NCI-H748 (cell line): Measurements from ENCODE around the gene GINS2.

ENCODE experiments used
- DNase-seq: peaks from one replicate; lab custom pipeline; 2025; ENCODE audit not compliant: unreplicated experiment; lab: John Stamatoyannopoulos, UW

GINS2 gene

GRCh38 chr16:85629326-85629725 lies 59.4 kb downstream of the GINS2 start:
- no peak for DNase-seq

GRCh38 chr16:85628645-85629044 lies 60.1 kb downstream of the GINS2 start:
- DNase-seq, result no peak

- no peak for DNase-seq
Observed at GRCh38 chr16:85628265-85628556, 60.5 kb downstream of the GINS2 start.

- no peak for DNase-seq
Observed at GRCh38 chr16:85627526-85628264, 61.1 kb downstream of the GINS2 start.

GRCh38 chr16:85627089-85627488 lies 61.7 kb downstream of the GINS2 start:
- DNase-seq, result no peak
